ENCODE measurements around the gene ALG9. TPM values are rescaled to one million over a fixed set of nuclear protein-coding genes. Genes with fewer than 3 reads are reported as not detected.

The ALG9 gene
- total and polyA plus RNA-seq, 2 of the 4 experiments (the other 2 are of a cell fraction), result 20.7 to 35.7 TPM

DNA sequence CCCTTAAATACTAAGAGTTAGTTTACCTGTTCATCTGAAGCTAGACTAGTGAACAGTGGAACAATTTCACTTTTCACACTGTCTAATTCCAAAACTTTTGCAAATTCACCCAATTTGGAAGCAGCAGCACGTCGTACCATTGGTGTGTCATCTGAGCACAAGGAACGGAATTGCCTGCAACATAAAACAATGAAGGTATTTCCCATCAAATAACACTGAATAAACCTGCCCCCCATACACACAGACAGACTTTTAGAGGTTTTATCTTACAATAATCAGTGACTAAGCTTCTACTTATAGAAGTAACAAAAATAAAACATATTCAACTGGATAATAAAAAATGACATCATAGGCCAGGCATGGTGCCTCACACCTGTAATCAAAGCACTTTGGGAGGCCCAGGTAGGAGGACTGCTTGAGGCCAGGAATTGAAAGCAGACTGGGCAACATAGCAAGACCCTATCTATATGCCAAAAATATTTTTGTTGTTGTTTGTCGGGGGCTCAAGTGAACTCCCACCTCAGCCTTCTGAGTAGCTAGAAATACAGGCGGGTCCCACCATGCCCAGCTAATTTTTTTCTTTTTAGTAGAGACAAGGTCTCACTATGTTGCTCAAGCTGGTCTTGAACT, 111.5 kb downstream of the ALG9 start:
- Histone ChIP-seq H3K27me3 (ENCODE audit: control insufficient read depth, insufficient read depth, low read length) (no peaks in the 10 kb centered on the region), H4K8ac (ENCODE audit: low read depth in 2 of 2, low read length in 2 of 2) (no peak overlapping the region), H4K5ac (ENCODE audit: low read depth, low read length) (no peak overlapping the region), H4K91ac (ENCODE audit: insufficient read depth, low read depth, low read length) (no peak overlapping the region), H3K4me1 (ENCODE audit: control insufficient read depth, insufficient read depth, low read length) (peaks cover 6% of the 10 kb centered on the region; the same call in 1 of the 2 replicates), H3K27ac (ENCODE audit: insufficient read depth, low read length) (no peak overlapping the region), H3K9ac (ENCODE audit: low read depth, low read length) (no peak overlapping the region), H4K20me1 (ENCODE audit: insufficient read depth, low read length) (peaks cover 3% of the 10 kb centered on the region; the same call in 1 of the 2 replicates), H3K23ac (ENCODE audit: low read depth, low read length) (no peak overlapping the region), H2BK20ac (ENCODE audit: low read depth, low read length) (no peak overlapping the region), H3K79me1 (ENCODE audit: low read depth in 1 of 2, low read length in 2 of 2) (peaks cover 32 to 54% of the 10 kb centered on the region in 2 experiments), H2BK120ac (ENCODE audit: low read depth, low read length) (no peak overlapping the region), H3K9me3 (ENCODE audit: control insufficient read depth, insufficient read depth, low read length) (no peaks in the 10 kb centered on the region), H2AFZ (replicated peaks; ENCODE audit: low read length, poor library complexity) (no peak overlapping the region), H2BK15ac (ENCODE audit: low read depth, low read length) (no peak overlapping the region), H3K9me1 (ENCODE audit: insufficient read depth, low read length) (peaks cover 3% of the 10 kb centered on the region; the same call in 1 of the 2 replicates), H3K14ac (replicated peaks; ENCODE audit: low read depth, low read length) (no peak overlapping the region), H3K4ac (ENCODE audit: low read depth, low read length) (no peak overlapping the region), H2BK5ac (ENCODE audit: low read depth, low read length, poor library complexity, severe bottlenecking) (no peak overlapping the region), H3K56ac (ENCODE audit: extremely low read depth, insufficient read depth, low read length) (no peak overlapping the region), H2AK9ac (replicated peaks; ENCODE audit: low read depth, low read length, poor library complexity) (no peak overlapping the region), H2AK5ac (ENCODE audit: low read depth, low read length) (no peak overlapping the region), H3K36me3 (ENCODE audit: control insufficient read depth, insufficient read depth, low read length) (peaks cover 62% of the 10 kb centered on the region), H3K4me2 (ENCODE audit: low read depth, low read length) (no peak overlapping the region), H3K18ac (ENCODE audit: low read depth, low read length) (no peak overlapping the region), H3K4me3 (ENCODE audit: insufficient read depth, low read depth, low read length) (no peak overlapping the region)
- no TSS peak for BruUV-seq (replicated peaks)
- ChIA-PET CTCF (interaction anchor here (0.7 to 1.1 kb wide), 3 partner anchors 12 to 155 kb away, joined by 3 read pairs; no protein-coding TSS in a partner anchor), POLR2A (ENCODE audit: unreplicated experiment) (no interaction called here)
- TF ChIP-seq MAFK (IDR thresholded peaks at IDR 0.05; ENCODE audit: low read depth, low read length) (no peak), RCOR1 (IDR thresholded peaks at IDR 0.05; ENCODE audit: insufficient replicate concordance, low read length) (no peak), FOS (IDR thresholded peaks at IDR 0.05; ENCODE audit: low read depth, low read length) (no peak), NFE2L2 (IDR thresholded peaks at IDR 0.05; ENCODE audit: low read depth, low read length) (no peak), CHD1 (IDR thresholded peaks at IDR 0.05; ENCODE audit: low read depth, low read length) (no peak), MXI1 (IDR thresholded peaks at IDR 0.05; ENCODE audit: borderline replicate concordance, low read depth, low read length) (no peak), RFX5 (IDR thresholded peaks at IDR 0.05; ENCODE audit: low read depth, low read length) (no peak), USF2 (IDR thresholded peaks at IDR 0.05; ENCODE audit: low read depth, low read length) (no peak), POLR2A (IDR thresholded peaks at IDR 0.05; ENCODE audit: low read depth, low read length) (no peak)
- TF ChIP-seq, protein P1, sequence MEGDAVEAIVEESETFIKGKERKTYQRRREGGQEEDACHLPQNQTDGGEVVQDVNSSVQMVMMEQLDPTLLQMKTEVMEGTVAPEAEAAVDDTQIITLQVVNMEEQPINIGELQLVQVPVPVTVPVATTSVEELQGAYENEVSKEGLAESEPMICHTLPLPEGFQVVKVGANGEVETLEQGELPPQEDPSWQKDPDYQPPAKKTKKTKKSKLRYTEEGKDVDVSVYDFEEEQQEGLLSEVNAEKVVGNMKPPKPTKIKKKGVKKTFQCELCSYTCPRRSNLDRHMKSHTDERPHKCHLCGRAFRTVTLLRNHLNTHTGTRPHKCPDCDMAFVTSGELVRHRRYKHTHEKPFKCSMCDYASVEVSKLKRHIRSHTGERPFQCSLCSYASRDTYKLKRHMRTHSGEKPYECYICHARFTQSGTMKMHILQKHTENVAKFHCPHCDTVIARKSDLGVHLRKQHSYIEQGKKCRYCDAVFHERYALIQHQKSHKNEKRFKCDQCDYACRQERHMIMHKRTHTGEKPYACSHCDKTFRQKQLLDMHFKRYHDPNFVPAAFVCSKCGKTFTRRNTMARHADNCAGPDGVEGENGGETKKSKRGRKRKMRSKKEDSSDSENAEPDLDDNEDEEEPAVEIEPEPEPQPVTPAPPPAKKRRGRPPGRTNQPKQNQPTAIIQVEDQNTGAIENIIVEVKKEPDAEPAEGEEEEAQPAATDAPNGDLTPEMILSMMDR (conservative IDR thresholded peaks at IDR 0.05; ENCODE audit: low read depth, low read length), result no peak
- whole genome bisulfite sequencing, 2 experiments (ENCODE audit: extremely low coverage in 2 of 2, insufficient read length in 1 of 2), result 100% methylated on average over 1 of the region's 5 CpGs; no CpG with 5 or more reads in 1 of the 2 experiments
- DNase-seq, result no peak
- dilution Hi-C loops (cut with HindIII; ENCODE audit: low sequenced_read_pairs, unreplicated experiment), result no loop called here
- no peak for ATAC-seq (ENCODE audit: low read depth)
- in situ Hi-C loops (cut with MboI; ENCODE audit: low sequenced_read_pairs), result no loop called here
- intact Hi-C loops (cut with micrococcal nuclease), result loop anchor here (5.0 kb wide), 1 partner anchor 43 kb away; no protein-coding TSS in a partner anchor
